ENCODE measurements around the gene NEMP2. TPM values are rescaled to one million over a fixed set of nuclear protein-coding genes. Genes with fewer than 3 reads are reported as not detected.

Gene NEMP2
- total and polyA plus RNA-seq, 4 donors, result 0.67 to 6.1 (median 2.8) TPM

DNA sequence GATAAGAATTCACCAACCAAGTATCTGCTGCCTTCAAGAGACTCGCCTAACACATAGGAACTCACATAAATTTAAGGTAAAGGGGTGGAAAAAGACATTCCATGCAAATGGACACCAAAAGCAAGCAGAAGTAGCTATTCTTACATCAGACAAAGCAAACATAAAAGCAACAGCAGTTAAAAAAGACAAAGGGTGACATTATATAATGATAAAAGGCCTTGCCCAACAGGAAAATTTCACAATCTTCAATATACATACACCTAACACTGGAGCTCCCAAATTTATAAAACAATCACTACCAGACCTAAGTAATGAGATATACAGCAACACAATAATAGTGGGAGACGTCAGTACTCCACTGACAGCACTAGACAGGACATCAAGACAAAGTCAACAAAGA lies 41.4 kb downstream of the NEMP2 start:
- 96% methylated on average over 2 of the region's 2 CpGs for WGBS
- TF ChIP-seq RXRA (IDR thresholded peaks at IDR 0.05) (no peak), RAD21 (IDR thresholded peaks at IDR 0.05) (no peak), SP1 (IDR thresholded peaks at IDR 0.05) (no peak), FOXA1 (IDR thresholded peaks at IDR 0.05) (no peak), HNF4A (conservative IDR thresholded peaks at IDR 0.05) (no peak), FOXA2 (IDR thresholded peaks at IDR 0.05) (no peak), YY1 (IDR thresholded peaks at IDR 0.05) (no peak), TAF1 (conservative IDR thresholded peaks at IDR 0.05) (no peak), JUND (IDR thresholded peaks at IDR 0.05) (no peak)
- TF ChIP-seq, protein P1, sequence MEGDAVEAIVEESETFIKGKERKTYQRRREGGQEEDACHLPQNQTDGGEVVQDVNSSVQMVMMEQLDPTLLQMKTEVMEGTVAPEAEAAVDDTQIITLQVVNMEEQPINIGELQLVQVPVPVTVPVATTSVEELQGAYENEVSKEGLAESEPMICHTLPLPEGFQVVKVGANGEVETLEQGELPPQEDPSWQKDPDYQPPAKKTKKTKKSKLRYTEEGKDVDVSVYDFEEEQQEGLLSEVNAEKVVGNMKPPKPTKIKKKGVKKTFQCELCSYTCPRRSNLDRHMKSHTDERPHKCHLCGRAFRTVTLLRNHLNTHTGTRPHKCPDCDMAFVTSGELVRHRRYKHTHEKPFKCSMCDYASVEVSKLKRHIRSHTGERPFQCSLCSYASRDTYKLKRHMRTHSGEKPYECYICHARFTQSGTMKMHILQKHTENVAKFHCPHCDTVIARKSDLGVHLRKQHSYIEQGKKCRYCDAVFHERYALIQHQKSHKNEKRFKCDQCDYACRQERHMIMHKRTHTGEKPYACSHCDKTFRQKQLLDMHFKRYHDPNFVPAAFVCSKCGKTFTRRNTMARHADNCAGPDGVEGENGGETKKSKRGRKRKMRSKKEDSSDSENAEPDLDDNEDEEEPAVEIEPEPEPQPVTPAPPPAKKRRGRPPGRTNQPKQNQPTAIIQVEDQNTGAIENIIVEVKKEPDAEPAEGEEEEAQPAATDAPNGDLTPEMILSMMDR (IDR thresholded peaks at IDR 0.05; ENCODE audit: low read depth, low read length, missing input control), result no peak
- TF ChIP-seq, protein P2, sequence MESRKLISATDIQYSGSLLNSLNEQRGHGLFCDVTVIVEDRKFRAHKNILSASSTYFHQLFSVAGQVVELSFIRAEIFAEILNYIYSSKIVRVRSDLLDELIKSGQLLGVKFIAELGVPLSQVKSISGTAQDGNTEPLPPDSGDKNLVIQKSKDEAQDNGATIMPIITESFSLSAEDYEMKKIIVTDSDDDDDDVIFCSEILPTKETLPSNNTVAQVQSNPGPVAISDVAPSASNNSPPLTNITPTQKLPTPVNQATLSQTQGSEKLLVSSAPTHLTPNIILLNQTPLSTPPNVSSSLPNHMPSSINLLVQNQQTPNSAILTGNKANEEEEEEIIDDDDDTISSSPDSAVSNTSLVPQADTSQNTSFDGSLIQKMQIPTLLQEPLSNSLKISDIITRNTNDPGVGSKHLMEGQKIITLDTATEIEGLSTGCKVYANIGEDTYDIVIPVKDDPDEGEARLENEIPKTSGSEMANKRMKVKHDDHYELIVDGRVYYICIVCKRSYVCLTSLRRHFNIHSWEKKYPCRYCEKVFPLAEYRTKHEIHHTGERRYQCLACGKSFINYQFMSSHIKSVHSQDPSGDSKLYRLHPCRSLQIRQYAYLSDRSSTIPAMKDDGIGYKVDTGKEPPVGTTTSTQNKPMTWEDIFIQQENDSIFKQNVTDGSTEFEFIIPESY (IDR thresholded peaks at IDR 0.05), result no peak
- TF ChIP-seq, protein P3, sequence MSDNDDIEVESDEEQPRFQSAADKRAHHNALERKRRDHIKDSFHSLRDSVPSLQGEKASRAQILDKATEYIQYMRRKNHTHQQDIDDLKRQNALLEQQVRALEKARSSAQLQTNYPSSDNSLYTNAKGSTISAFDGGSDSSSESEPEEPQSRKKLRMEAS (IDR thresholded peaks at IDR 0.05), result no peak
- TF ChIP-seq, protein P4, sequence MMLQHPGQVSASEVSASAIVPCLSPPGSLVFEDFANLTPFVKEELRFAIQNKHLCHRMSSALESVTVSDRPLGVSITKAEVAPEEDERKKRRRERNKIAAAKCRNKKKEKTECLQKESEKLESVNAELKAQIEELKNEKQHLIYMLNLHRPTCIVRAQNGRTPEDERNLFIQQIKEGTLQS (IDR thresholded peaks at IDR 0.05), result no peak
- peaks cover 0 to 5% (median 4%) of the 10 kb centered on the region in 4 donors for H3K36me3 ChIP-seq (ENCODE audit: control insufficient read depth in 4 of 4, insufficient read depth in 3 of 4, low read depth in 1 of 4, low read length in 3 of 4)

DNA sequence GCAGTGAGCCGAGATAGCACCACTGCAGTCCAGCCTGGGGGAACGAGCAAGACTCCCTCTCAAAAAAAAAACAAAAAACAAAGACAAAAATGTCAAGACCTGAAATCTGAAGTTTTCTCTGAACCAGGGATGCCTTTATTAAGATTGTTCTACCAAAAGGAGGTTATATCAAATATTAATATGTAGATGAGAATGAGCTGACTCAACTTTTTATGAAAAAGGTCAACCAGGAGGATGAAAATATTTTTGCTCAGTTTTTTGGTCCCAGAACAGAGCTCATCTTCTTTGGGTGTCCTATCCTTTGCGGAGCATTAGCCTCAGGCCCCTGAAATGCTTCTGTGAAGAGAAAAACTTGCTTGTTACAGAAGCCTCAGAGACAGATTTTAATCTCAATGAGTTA lies 44.0 kb downstream of the NEMP2 start:
- 97% methylated on average over 3 of the region's 3 CpGs for WGBS
- no peak overlapping the region for H3K27ac ChIP-seq (ENCODE audit: low read depth in 1 of 2, low read length in 2 of 2)
- no peaks in the 10 kb centered on the region for H3K4me1 ChIP-seq (ENCODE audit: control insufficient read depth in 4 of 4, insufficient read depth in 4 of 4, low read length in 3 of 4)
- H3K9ac ChIP-seq (ENCODE audit: low read depth in 1 of 2, low read length in 2 of 2), result no peak overlapping the region
- TF ChIP-seq NR2F2 (IDR thresholded peaks at IDR 0.05) (no peak), EGR1 (IDR thresholded peaks at IDR 0.05; ENCODE audit: low read depth in 2 of 2) (no peak), FOXA2 (IDR thresholded peaks at IDR 0.05) (no peak), JUND (IDR thresholded peaks at IDR 0.05) (no peak), HNF4G (IDR thresholded peaks at IDR 0.05) (no peak), GABPA (IDR thresholded peaks at IDR 0.05 in 1 of 2, conservative IDR thresholded peaks at IDR 0.05 in 1 of 2) (no peak)
- TF ChIP-seq, protein P1 (IDR thresholded peaks at IDR 0.05; ENCODE audit: low read depth, low read length, missing input control), result no peak
- TF ChIP-seq, protein P2 (IDR thresholded peaks at IDR 0.05), result no peak
- peaks cover 0 to 5% (median 4%) of the 10 kb centered on the region in 4 donors for H3K36me3 ChIP-seq (ENCODE audit: control insufficient read depth in 4 of 4, insufficient read depth in 3 of 4, low read depth in 1 of 4, low read length in 3 of 4)
- H3K9me3 ChIP-seq (ENCODE audit: control insufficient read depth in 4 of 4, low read length in 3 of 4), result no peaks in the 10 kb centered on the region
- DNase-seq (ENCODE audit: low spot score), result no peak
- no peak overlapping the region for H3K4me3 ChIP-seq (ENCODE audit: low read depth in 1 of 3, low read length in 3 of 3)
- H3K27me3 ChIP-seq (ENCODE audit: control insufficient read depth in 4 of 4, insufficient read depth in 4 of 4, low read length in 3 of 4), result no peaks in the 10 kb centered on the region

More for the DNA sequence above, 41.4 kb downstream of the NEMP2 start:
- Histone ChIP-seq H3K9me3 (ENCODE audit: control insufficient read depth in 4 of 4, low read length in 3 of 4) (no peaks in the 10 kb centered on the region), H3K27me3 (ENCODE audit: control insufficient read depth in 4 of 4, insufficient read depth in 4 of 4, low read length in 3 of 4) (no peaks in the 10 kb centered on the region), H3K27ac (ENCODE audit: low read depth in 1 of 2, low read length in 2 of 2) (no peak overlapping the region), H3K9ac (ENCODE audit: low read depth in 1 of 2, low read length in 2 of 2) (no peak overlapping the region), H3K4me1 (ENCODE audit: control insufficient read depth in 4 of 4, insufficient read depth in 4 of 4, low read length in 3 of 4) (no peaks in the 10 kb centered on the region), H3K4me3 (ENCODE audit: low read depth in 1 of 3, low read length in 3 of 3) (no peak overlapping the region)
- DNase-seq (ENCODE audit: low spot score), result no peak
